Body of pancreas (tissue), 4 donors: ENCODE data around the gene CDK14.

Experiments used
- CTCF ChIP-seq, 7 experiments: fragments of 450-650 bp in 4 of 7; fragments of 200-600 bp in 3 of 7; sonication (generic) in 3 of 7; IDR thresholded peaks; one replicate each; pipeline ENCODE4 v1.5.1; 2016 to 2019; ENCODE audit warnings: antibody characterized with exemption in 7 of 7
- POLR2A ChIP-seq, 3 donors: fragments of 450-650 bp; IDR thresholded peaks; one replicate each; pipeline ENCODE4 v1.6.1; 2016; ENCODE audit warnings: antibody characterized with exemption in 3 of 3, mild to moderate bottlenecking in 2 of 3

- TF ChIP-seq POLR2A (IDR thresholded peaks at IDR 0.05), result no peak
- no peak for TF ChIP-seq CTCF (IDR thresholded peaks at IDR 0.05)
Observed at GRCh38 chr7:90693939-90694338, 97.8 kb downstream of the CDK14 start.
